IMR-90 (cell line): ENCODE data around the gene ASPRV1. TPM values are rescaled to one million over a fixed set of nuclear protein-coding genes. Genes with fewer than 3 reads are reported as not detected.

ENCODE experiments used
- ATAC-seq: fragments of 200-7000 bp; cut with Tn5 transposase; 2 replicates; pipeline ENCODE4 v1.9.1; 2020; ENCODE audit warnings: low read depth, mild to moderate bottlenecking, moderate library complexity
- BruUV-seq: library from RNA; stranded (reverse); fragments of 400-500 nt; replicated peaks from 2 replicates; lab custom pipeline; 2021; lab: Mats Ljungman, UMichigan
- CTCF ChIA-PET: fragments of 300-600 bp; formaldehyde crosslinking; extraction: SDS; loops from one replicate; lab custom pipeline; 2021; ENCODE audit warnings: antibody characterized with exemption; lab: Yijun Ruan, JAX
- POLR2A ChIA-PET: fragments of 300-600 bp; sonication (Branson Sonifier 250); formaldehyde crosslinking; loops from one replicate; lab custom pipeline; 2022; ENCODE audit warnings: antibody characterized with exemption; ENCODE audit not compliant: unreplicated experiment; lab: Charles Lee
- DNase-seq: peaks from one replicate; pipeline ENCODE4 v3.0.0; 2013
- H2AFZ ChIP-seq: replicated peaks from 2 replicates; pipeline ENCODE3; 2013; ENCODE audit warnings: low read length, mild to moderate bottlenecking; ENCODE audit not compliant: poor library complexity
- H2AK5ac ChIP-seq: 2 replicates; pipeline ENCODE4 v1.6.1; 2013; ENCODE audit warnings: low read depth, low read length, inconsistent platforms
- H2AK9ac ChIP-seq: replicated peaks from 2 replicates; pipeline ENCODE3; 2013; ENCODE audit warnings: mild to moderate bottlenecking, low read depth, low read length, moderate library complexity; ENCODE audit not compliant: poor library complexity
- H2BK120ac ChIP-seq: 2 replicates; pipeline ENCODE4 v1.6.1; 2013; ENCODE audit warnings: low read depth, low read length, inconsistent platforms
- H2BK15ac ChIP-seq: 3 replicates; pipeline ENCODE4 v1.6.1; 2013; ENCODE audit warnings: low read depth, low read length, inconsistent platforms
- H2BK20ac ChIP-seq: 2 replicates; pipeline ENCODE4 v1.6.1; 2013; ENCODE audit warnings: low read depth, mild to moderate bottlenecking, inconsistent platforms, low read length, moderate library complexity
- H2BK5ac ChIP-seq: 2 replicates; pipeline ENCODE4 v1.6.1; 2013; ENCODE audit warnings: mild to moderate bottlenecking, low read depth, low read length, inconsistent platforms; ENCODE audit not compliant: poor library complexity, severe bottlenecking
- H3K14ac ChIP-seq: replicated peaks from 2 replicates; pipeline ENCODE4 v1.6.1; 2013; ENCODE audit warnings: low read depth, low read length, inconsistent platforms
- H3K18ac ChIP-seq: 2 replicates; pipeline ENCODE4 v1.6.1; 2013; ENCODE audit warnings: low read depth, low read length, control low read depth
- H3K23ac ChIP-seq: 2 replicates; pipeline ENCODE4 v1.6.1; 2013; ENCODE audit warnings: low read depth, low read length, inconsistent platforms
- H3K27ac ChIP-seq: 2 replicates; pipeline ENCODE4 v1.5.1; 2013; ENCODE audit warnings: mild to moderate bottlenecking, control low read depth, low read length; ENCODE audit not compliant: insufficient read depth
- H3K27me3 ChIP-seq: 2 replicates; pipeline ENCODE4 v1.6.1; 2013; ENCODE audit warnings: low read length; ENCODE audit not compliant: control insufficient read depth, insufficient read depth
- H3K36me3 ChIP-seq: 2 replicates; pipeline ENCODE4 v1.6.1; 2013; ENCODE audit warnings: low read length, mixed read lengths; ENCODE audit not compliant: control insufficient read depth, insufficient read depth
- H3K4ac ChIP-seq: 2 replicates; pipeline ENCODE4 v1.6.1; 2013; ENCODE audit warnings: low read depth, low read length, inconsistent platforms
- H3K4me1 ChIP-seq: 2 replicates; pipeline ENCODE4 v1.6.1; 2013; ENCODE audit warnings: low read length, mixed read lengths; ENCODE audit not compliant: control insufficient read depth, insufficient read depth
- H3K4me2 ChIP-seq: 2 replicates; pipeline ENCODE4 v1.6.1; 2013; ENCODE audit warnings: low read depth, mild to moderate bottlenecking, control low read depth, low read length, moderate library complexity
- H3K4me3 ChIP-seq: 2 replicates; pipeline ENCODE4 v1.5.1; 2013; ENCODE audit warnings: low read depth, mild to moderate bottlenecking, control low read depth, low read length, moderate library complexity; ENCODE audit not compliant: insufficient read depth
- H3K56ac ChIP-seq: 2 replicates; pipeline ENCODE4 v1.6.1; 2013; ENCODE audit warnings: low read length, inconsistent platforms; ENCODE audit not compliant: insufficient read depth; ENCODE audit errors: extremely low read depth
- H3K79me1 ChIP-seq, 2 experiments: 2 replicates each; pipeline ENCODE4 v1.6.1; 2013; ENCODE audit warnings: low read length in 2 of 2, inconsistent platforms in 1 of 2, low read depth in 1 of 2
- H3K9ac ChIP-seq: 2 replicates; pipeline ENCODE4 v1.6.1; 2013; ENCODE audit warnings: low read depth, low read length, control low read depth
- H3K9me1 ChIP-seq: 2 replicates; pipeline ENCODE4 v1.6.1; 2013; ENCODE audit warnings: low read length, inconsistent platforms; ENCODE audit not compliant: insufficient read depth
- H3K9me3 ChIP-seq: 2 replicates; pipeline ENCODE4 v1.6.1; 2013; ENCODE audit warnings: low read length; ENCODE audit not compliant: control insufficient read depth, insufficient read depth
- H4K20me1 ChIP-seq: 2 replicates; pipeline ENCODE4 v1.6.1; 2013; ENCODE audit warnings: low read length, inconsistent platforms; ENCODE audit not compliant: insufficient read depth
- H4K5ac ChIP-seq: 2 replicates; pipeline ENCODE4 v1.6.1; 2013; ENCODE audit warnings: mild to moderate bottlenecking, low read depth, low read length, control low read depth
- H4K8ac ChIP-seq, 2 experiments: 2 replicates each; pipeline ENCODE4 v1.6.1; 2013; ENCODE audit warnings: low read depth in 2 of 2, low read length in 2 of 2, control low read depth in 1 of 2, inconsistent platforms in 1 of 2
- H4K91ac ChIP-seq: 2 replicates; pipeline ENCODE4 v1.6.1; 2013; ENCODE audit warnings: low read depth, low read length, inconsistent platforms; ENCODE audit not compliant: insufficient read depth
- CEBPB ChIP-seq: IDR thresholded peaks from 2 replicates; pipeline ENCODE4 v1.6.1; 2012; ENCODE audit warnings: low read depth, low read length, improper control_type of control experiment
- MXI1 ChIP-seq: IDR thresholded peaks from 2 replicates; pipeline ENCODE4 v1.6.1; 2012; ENCODE audit warnings: low read depth, mild to moderate bottlenecking, low read length, moderate library complexity, borderline replicate concordance
- RFX5 ChIP-seq: IDR thresholded peaks from 2 replicates; pipeline ENCODE4 v1.8.0; 2012; ENCODE audit warnings: low read depth, mild to moderate bottlenecking, low read length, moderate library complexity
- WGBS, 2 experiments: methylation state at CpG; one replicate each; pipeline versions ENCODE4 v1.1.5 to v1.1.7; 2013; ENCODE audit warnings: missing lambda C conversion rate in 2 of 2; ENCODE audit not compliant: insufficient read length in 1 of 2; ENCODE audit errors: extremely low coverage in 2 of 2; 5-methylcytosine and 5-hydroxymethylcytosine counted together
- dilution Hi-C: fragments of 300-500 bp; cut with HindIII; formaldehyde crosslinking; loops from one replicate; pipeline ENCODE4 v1.14.3; 2018; ENCODE audit warnings: low sequenced_read_pairs; ENCODE audit not compliant: unreplicated experiment
- in situ Hi-C: fragments of 300-500 bp; cut with MboI; formaldehyde crosslinking; loops from 3 replicates; pipeline ENCODE4 v1.14.3; 2019; ENCODE audit warnings: low sequenced_read_pairs, inconsistent platforms, mixed read lengths
- intact Hi-C: fragments of 100-400 bp; cut with micrococcal nuclease; formaldehyde crosslinking; loops from 2 replicates; pipeline ENCODE4 v1.10.0; 2022
- polyA plus RNA-seq, 3 experiments: library from polyadenylated mRNA; depleted of rRNA; stranded (reverse); fragments of >200 nt; gene quantifications; 2 replicates each; pipeline ENCODE4 v1.2.3, GENCODE V29; 2012; ENCODE audit warnings: low replicate concordance in 1 of 3
- total RNA-seq: library from RNA; depleted of rRNA; stranded (reverse); fragments of >200 nt; gene quantifications from 2 replicates; pipeline ENCODE4 v1.2.3, GENCODE V29; 2012

The ASPRV1 gene
- total and polyA plus RNA-seq, 2 of the 4 experiments (the other 2 are of a cell fraction) = 0.14 to 0.18 TPM

- intact Hi-C loops = no loop called here
- H4K20me1 ChIP-seq = no peaks in the 10 kb centered on the region
- CTCF ChIA-PET = interaction anchor here (0.9 to 1.6 kb wide), 2 partner anchors 148 to 220 kb away, joined by 3 read pairs; no protein-coding TSS in a partner anchor
- H2BK20ac ChIP-seq = no peak overlapping the region
- H2AK5ac ChIP-seq = no peak overlapping the region
- no peak overlapping the region for H3K27ac ChIP-seq
- H3K23ac ChIP-seq = no peak overlapping the region
- H3K56ac ChIP-seq = no peak overlapping the region
- H3K14ac ChIP-seq = no peak overlapping the region
- H4K91ac ChIP-seq = no peak overlapping the region
- peaks cover 6% of the 10 kb centered on the region for H3K36me3 ChIP-seq
- H4K8ac ChIP-seq = no peak overlapping the region
- H3K4me2 ChIP-seq = no peak overlapping the region
- no peak overlapping the region for H2BK5ac ChIP-seq
- no peaks in the 10 kb centered on the region; the same call in 1 of the 2 replicates for H3K4me1 ChIP-seq
- H3K27me3 ChIP-seq = no peaks in the 10 kb centered on the region
- no peak overlapping the region for H2AK9ac ChIP-seq
- no peak overlapping the region for H3K4ac ChIP-seq
- no peaks in the 10 kb centered on the region for H3K9me3 ChIP-seq
- dilution Hi-C loops = no loop called here
- H2BK15ac ChIP-seq = no peak overlapping the region
- DNase-seq = no peak
- H4K5ac ChIP-seq = no peak overlapping the region
- H2AFZ ChIP-seq = no peak overlapping the region
- POLR2A ChIA-PET = no interaction called here
- H3K4me3 ChIP-seq = no peak overlapping the region
- WGBS, 2 experiments = 90% methylated on average over 3 of the region's 3 CpGs; no CpG with 5 or more reads in 1 of the 2 experiments
- no peak for ATAC-seq
- H2BK120ac ChIP-seq = no peak overlapping the region
- no peaks in the 10 kb centered on the region for H3K9me1 ChIP-seq
- no peak for TF ChIP-seq RFX5
- no peak for TF ChIP-seq CEBPB
- TF ChIP-seq MXI1 = no peak
- in situ Hi-C loops = loop anchor here (25.0 kb wide), 1 partner anchor 314 kb away; the partner anchor contains the start of gene TIA1
- H3K79me1 ChIP-seq = peaks cover 8 to 16% of the 10 kb centered on the region in 2 experiments; a peak in 2 of 4 replicates
- no TSS peak for BruUV-seq
- H3K9ac ChIP-seq = no peak overlapping the region
- no peak overlapping the region for H3K18ac ChIP-seq
Observed at GRCh38 chr2:69923116-69923515, 38.3 kb downstream of the ASPRV1 start.
